Ecto neural progenitor cell (in vitro differentiated cells): Measurements from ENCODE around the gene POLL.
A peak's percentile ranks its signal among the peaks of the same experiment; 100 is the strongest.

ENCODE experiments used
- DNase-seq: peaks from one replicate; pipeline ENCODE4 v3.0.0-alpha.2; 2018; ENCODE audit warnings: low spot score

The POLL gene

DNA sequence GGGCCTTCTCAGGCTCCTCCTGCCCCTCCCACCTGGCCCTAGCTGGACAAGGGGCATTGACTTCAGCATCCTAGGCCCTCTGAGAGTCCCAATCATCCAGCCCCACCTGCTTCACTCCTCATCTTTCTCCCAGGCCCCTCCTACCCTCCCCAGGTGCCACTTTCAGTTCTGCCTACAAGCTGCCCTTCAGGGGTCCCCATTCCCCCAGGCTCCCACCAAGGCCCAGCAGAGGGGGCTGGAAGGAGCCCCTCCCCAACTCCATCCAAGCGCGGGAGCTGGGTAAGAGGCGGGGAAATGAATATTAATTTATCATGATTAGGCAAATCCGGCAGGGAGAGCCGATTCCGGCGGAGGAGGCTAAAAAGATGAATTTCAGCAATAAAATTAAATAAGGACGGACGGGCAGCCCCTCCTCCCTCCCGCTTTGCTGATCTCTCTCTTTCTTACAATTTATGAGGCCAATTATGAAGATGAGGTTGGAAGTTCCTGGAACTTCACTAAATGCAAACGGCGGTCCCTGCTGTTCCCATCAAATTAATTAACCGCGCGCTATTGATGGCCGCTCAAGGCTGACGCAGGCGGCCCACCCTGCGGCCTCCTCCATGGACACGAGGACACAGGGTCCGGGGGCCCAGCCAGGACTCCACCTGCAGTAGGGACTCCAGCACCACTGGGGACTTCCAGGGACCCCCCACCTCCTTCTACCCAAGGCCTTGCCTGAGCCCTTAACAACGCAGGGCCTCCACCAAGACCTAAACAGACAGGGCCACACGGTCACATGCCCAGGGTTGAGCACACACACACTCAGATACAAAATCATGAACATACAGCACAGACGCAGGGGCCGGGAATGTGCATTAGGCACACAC is 13.9 kb downstream of the POLL start:
- DNase-seq = no peak

GRCh38 chr10:101572785-101573184 is 15.3 kb downstream of the POLL start:
- no peak for DNase-seq

- DNase-seq = no peak
Observed at GRCh38 chr10:101572126-101572525, 15.9 kb downstream of the POLL start.

DNA sequence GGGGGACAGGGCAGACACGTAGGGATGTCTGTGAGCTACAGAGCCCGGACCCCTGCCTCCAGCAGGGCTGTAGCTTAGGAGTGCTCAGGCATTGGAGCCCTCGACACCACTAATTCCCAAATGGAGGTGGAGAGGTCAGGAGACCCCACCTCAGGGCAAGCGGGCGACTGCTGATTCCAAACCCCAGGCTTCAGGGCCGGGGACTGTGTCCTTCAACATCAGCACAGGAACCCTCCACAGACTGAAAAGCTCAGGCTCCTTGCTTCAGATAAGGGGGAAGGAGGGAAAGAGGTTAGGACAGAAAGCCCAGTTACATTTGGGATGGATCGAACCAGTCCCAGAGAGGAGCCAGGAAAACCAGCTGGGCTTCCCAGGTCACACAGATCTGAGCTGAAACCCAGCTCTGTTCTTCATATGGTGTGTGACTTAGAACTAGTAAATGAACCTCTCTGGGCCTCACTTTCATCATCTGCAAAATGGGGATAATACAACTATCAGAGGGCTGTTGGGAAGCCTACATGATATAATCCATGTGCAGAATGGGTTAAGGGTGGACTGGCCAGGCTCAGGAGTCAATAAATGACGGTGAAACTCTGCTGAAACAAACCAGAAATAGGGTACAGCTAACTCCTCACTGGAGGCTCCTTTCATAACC is 16.7 kb downstream of the POLL start:
- no peak for DNase-seq

- DNase-seq = no peak
Observed at GRCh38 chr10:101570428-101571270, 17.4 kb downstream of the POLL start.

DNA sequence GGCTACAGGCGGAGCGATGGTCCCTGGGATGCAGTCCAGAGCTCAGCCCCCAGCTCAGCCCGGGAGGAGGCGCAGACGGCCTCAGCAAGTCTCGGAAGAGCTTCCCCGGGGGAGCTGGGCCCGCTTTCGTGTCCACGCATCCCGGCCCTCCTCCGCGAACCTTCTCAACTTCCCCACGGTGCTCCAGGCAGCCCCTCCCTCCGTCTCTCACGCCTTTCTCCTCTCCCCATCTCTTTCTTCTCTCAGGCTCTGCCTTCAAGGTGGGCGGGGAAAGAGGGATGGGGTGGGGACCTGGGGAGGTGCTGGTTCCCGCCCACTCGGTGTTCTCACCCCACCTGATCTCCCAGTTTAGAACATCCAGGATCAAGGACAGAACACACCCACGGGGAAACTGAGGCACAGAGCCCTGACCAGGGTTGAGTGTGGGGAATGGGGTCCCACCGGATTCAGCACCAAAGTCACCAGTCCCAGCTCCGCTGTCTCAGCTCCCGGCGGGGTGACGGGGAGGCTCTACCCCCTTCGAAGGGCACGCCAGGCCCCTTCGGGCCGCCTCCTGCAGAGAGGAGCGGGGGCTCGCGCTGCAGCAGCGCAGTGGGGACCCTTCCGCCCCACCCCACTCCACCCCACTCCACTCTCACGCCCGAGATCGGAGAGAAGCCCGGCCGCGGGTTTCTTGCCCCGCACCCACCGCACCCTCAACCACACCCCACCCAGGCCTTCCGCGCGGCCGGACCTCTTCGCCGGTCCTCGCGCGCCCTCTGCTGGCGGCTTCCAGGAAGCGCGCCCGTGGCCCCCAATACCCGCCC is 18.2 kb downstream of the POLL start:
- DNase-seq = peak; percentile 90

DNA sequence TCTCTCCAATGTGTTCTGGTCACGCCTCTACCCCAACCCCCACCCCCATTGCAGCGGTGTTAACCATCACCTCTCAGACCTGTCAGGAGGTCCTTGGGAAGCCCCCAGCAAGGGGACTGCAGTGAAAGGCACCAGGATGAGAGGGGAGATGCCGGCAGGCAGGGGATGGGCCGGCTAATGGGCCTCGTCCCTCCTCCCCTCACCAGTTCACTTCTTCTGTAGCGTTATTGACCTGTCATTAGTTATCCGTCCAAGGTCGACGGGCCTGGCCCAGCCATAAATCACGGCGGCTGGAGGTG is 18.8 kb downstream of the POLL start:
- DNase-seq = no peak

DNA sequence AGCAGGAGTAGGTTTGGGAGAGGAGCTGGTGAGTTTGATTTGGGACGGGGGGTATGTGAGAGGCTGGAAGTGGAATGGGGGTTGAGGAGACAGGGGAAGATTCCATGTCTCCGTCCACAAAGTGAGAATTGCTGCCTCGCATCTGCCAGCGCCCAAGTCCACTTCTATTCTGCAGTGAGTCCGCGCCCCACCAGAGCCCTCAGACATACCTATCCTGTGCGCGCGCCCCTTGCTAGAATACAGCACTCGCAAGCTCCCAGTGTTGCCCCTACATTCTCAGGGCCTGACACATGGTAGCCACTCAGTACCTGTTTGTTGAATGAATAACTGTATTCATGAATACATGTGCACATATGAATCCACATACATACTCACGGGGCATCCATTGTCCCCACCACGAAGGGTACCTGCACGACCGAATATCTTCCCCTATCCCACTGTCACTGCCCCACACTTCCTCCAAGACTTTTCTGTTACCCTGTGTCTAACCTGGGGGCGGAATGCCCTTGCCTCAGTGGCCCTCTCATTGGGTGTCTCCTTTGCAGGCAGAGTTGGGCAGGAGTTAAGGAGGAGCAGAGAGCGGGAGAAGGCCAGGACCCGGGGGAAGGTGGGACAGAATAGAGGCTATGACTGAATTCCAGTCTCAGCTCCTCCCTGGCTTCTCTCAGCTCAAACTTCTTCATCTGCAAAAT is 19.9 kb downstream of the POLL start:
- DNase-seq = no peak

- DNase-seq = no peak
Observed at GRCh38 chr10:101567165-101568006, 20.7 kb downstream of the POLL start.

DNA sequence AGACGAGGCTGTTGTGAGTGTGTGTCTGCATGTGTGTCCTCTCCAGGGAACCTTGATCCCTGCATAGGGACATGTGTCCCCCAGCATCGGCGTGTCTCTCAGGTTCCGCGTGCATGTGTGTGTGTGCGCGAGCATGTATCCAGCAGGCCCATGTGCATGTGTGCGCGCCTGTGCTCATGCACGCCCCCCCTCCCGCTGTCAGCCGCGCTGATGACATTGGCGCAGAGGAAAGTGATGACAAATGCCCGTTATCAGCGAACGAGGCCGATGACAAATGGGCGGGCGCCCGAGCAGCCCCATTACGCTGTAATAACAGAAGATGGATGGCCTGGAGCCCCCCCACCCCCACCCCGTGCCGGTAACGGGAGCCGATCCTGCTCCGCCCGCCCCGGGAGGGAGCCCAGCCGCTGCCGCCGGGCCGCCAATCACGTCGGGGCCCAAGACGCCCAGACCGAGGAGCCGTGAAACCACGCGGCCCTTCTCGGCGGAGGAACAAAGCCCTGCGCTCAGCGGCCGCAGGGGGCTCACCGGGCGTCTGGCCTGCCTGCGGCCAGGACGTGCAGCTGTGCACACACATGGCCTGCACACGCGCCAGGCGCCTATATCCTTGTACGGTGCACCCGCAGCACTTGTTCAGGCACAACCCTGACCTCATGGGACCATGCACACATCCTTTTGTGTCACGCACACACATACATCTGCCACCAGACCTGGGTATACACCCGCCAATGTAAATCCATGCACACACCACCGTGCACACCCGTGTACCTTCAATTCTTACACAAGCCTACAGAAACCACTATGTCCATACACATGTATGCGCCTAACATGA is 21.5 kb downstream of the POLL start:
- peak; percentile 68 for DNase-seq

GRCh38 chr10:101565936-101566332 is 22.1 kb downstream of the POLL start:
- DNase-seq = no peak

GRCh38 chr10:101565370-101565900 is 22.6 kb downstream of the POLL start:
- DNase-seq = peak; percentile 23

DNA sequence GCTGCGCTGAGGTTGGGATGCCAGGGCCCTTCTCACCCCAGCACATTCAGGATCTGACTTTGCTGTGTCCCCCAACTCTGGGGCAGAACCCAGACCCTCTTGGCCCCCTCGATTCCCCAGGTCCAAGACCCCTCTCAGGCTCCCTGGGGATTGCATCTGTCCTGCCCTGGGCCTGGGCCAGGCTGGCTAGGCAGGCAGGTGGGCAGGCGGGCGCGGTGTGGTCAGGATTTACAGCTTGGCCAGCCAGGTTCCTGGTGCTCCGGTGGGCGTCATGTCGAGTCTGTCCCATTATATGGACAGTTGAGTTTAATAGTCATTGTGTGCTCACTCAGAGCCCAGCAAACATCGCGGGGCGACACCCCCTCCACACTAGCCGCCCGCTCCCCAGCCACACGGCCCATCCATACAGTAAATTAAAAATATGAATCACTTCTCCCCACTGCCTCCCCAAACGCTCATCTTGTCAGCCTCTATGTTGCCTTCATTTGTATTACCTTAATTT is 23.5 kb downstream of the POLL start:
- peak; percentile 38 for DNase-seq

DNA sequence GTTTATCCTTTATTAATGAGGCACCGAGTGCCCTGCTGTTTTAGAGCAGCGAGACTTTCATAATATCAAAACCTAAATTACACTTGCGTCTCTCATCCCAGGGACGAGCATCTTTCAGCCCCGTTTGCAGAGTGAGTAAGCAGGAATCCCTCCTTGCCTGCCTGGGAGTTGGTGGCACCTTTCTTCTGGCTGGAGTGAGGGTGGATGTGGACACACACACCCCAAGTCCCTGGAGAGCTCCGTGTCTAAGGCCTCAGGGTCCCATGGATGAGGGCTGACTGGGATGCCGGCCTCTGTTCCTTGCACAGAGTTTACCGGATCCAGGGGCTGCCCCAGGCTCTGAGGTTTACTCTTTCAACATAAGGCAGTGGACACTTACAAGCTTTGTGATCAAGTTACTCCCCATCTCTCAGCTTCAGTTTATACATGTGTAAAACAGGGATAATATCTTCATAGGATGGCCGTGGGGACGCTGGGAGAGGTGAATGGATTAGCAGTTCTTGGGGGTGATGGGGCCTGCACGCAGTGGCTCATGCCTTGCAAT is 24.5 kb downstream of the POLL start:
- peak; percentile 36 for DNase-seq

- peak; percentile 33 for DNase-seq
Observed at GRCh38 chr10:101563007-101563406, 25.1 kb downstream of the POLL start.

DNA sequence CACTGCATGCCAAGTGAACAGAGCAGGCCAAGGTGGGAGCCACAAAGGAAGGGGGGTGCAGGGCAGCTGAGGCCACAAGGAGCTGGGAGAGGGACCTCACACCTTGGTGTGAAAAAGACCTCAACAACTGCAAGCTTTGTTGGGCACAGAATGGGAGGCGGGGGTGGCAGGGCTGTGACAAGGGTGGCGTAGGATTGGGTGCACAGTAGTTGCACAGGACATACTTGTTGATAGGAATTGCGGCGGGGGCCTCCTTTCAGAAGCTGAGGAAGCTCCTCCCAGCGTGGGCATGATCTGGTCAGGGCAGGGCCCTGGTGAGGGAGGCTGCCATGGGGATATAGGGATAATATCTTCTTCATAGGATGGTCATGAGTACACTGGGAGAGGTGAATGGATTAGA is 25.8 kb downstream of the POLL start:
- DNase-seq = peak; percentile 29

GRCh38 chr10:101561068-101561915 is 26.8 kb downstream of the POLL start:
- DNase-seq = peak; percentile 29
